ENCODE measurements around the gene SLC6A19.

DNA sequence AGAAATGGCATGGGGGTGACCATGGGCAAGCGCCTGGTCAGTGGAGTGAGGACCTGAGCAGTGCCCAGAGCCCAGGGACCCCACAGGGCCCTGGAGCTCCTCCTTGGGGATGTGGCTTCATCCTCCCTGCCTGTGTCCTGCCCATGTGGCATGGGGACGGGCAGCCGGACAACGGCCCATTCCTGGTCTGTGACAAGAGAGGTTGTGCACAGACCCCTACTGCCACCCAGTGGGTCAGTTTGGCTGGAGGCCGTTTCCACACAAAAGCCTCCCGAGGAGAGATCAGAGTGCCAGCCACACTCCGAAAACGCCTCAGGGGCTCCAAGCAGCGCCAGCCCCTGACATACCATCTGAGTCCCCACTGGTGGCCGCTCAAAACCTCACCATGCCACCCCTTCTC is 43.6 kb downstream of the SLC6A19 start:
- TF ChIP-seq, protein P1, sequence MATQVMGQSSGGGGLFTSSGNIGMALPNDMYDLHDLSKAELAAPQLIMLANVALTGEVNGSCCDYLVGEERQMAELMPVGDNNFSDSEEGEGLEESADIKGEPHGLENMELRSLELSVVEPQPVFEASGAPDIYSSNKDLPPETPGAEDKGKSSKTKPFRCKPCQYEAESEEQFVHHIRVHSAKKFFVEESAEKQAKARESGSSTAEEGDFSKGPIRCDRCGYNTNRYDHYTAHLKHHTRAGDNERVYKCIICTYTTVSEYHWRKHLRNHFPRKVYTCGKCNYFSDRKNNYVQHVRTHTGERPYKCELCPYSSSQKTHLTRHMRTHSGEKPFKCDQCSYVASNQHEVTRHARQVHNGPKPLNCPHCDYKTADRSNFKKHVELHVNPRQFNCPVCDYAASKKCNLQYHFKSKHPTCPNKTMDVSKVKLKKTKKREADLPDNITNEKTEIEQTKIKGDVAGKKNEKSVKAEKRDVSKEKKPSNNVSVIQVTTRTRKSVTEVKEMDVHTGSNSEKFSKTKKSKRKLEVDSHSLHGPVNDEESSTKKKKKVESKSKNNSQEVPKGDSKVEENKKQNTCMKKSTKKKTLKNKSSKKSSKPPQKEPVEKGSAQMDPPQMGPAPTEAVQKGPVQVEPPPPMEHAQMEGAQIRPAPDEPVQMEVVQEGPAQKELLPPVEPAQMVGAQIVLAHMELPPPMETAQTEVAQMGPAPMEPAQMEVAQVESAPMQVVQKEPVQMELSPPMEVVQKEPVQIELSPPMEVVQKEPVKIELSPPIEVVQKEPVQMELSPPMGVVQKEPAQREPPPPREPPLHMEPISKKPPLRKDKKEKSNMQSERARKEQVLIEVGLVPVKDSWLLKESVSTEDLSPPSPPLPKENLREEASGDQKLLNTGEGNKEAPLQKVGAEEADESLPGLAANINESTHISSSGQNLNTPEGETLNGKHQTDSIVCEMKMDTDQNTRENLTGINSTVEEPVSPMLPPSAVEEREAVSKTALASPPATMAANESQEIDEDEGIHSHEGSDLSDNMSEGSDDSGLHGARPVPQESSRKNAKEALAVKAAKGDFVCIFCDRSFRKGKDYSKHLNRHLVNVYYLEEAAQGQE (IDR thresholded peaks at IDR 0.05; ENCODE audit: low read depth, low read length): no peak
- TF ChIP-seq, protein P2, sequence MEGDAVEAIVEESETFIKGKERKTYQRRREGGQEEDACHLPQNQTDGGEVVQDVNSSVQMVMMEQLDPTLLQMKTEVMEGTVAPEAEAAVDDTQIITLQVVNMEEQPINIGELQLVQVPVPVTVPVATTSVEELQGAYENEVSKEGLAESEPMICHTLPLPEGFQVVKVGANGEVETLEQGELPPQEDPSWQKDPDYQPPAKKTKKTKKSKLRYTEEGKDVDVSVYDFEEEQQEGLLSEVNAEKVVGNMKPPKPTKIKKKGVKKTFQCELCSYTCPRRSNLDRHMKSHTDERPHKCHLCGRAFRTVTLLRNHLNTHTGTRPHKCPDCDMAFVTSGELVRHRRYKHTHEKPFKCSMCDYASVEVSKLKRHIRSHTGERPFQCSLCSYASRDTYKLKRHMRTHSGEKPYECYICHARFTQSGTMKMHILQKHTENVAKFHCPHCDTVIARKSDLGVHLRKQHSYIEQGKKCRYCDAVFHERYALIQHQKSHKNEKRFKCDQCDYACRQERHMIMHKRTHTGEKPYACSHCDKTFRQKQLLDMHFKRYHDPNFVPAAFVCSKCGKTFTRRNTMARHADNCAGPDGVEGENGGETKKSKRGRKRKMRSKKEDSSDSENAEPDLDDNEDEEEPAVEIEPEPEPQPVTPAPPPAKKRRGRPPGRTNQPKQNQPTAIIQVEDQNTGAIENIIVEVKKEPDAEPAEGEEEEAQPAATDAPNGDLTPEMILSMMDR (IDR thresholded peaks at IDR 0.05): no peak; the same call in 1 of the 2 replicates
- TF ChIP-seq GABPA (IDR thresholded peaks at IDR 0.05; ENCODE audit: low read depth) (no peak), POLR2AphosphoS5 (IDR thresholded peaks at IDR 0.05; ENCODE audit: low read depth, low read length) (no peak), GATA2 (CRISPR knock-in tag; IDR thresholded peaks at IDR 0.05) (no peak)

Data from SK-N-SH (cell line).